Cardiac muscle cell (in vitro differentiated cells and primary cell): Measurements from ENCODE around the gene HUS1. TPM values are rescaled to one million over a fixed set of nuclear protein-coding genes. Genes with fewer than 3 reads are reported as not detected.

Experiments used
- DNase-seq, 2 donors: peaks; one replicate each; pipeline versions ENCODE4 v3.0.0 to v3.0.0-alpha.2; 2010 to 2017; ENCODE audit warnings: low read depth in 1 of 2, low spot score in 1 of 2
- H3K27ac ChIP-seq: fragments of 200-600 bp; sonication (generic); 2 replicates; pipeline ENCODE4 v1.5.1; 2016
- H3K27me3 ChIP-seq: fragments of 200-600 bp; sonication (generic); 2 replicates; pipeline ENCODE4 v1.6.0; 2016; ENCODE audit warnings: control low read depth
- H3K36me3 ChIP-seq: fragments of 200-600 bp; sonication (generic); 2 replicates; pipeline ENCODE4 v1.5.1; 2016; ENCODE audit warnings: control low read depth
- H3K4me1 ChIP-seq: fragments of 200-600 bp; sonication (generic); 2 replicates; pipeline ENCODE4 v1.8.1; 2017; ENCODE audit warnings: low read depth, mild to moderate bottlenecking, mixed run types
- H3K4me3 ChIP-seq: fragments of 200-600 bp; sonication (generic); 2 replicates; pipeline ENCODE4 v1.5.1; 2016; ENCODE audit warnings: mild to moderate bottlenecking
- H3K9me3 ChIP-seq: fragments of 200-600 bp; sonication (generic); 2 replicates; pipeline ENCODE4 v1.5.1; 2017; ENCODE audit warnings: low read depth, mild to moderate bottlenecking, control low read depth
- CTCF ChIP-seq: IDR thresholded peaks from 2 replicates; pipeline ENCODE4 v1.5.1; 2012; ENCODE audit warnings: low read depth, mild to moderate bottlenecking, low read length
- polyA plus RNA-seq: library from polyadenylated mRNA; unstranded; fragments of >200 nt; fragmentation: Nextera tagmentation; extraction: Ambion mirVana; gene quantifications from 2 replicates; pipeline ENCODE4 v1.2.1, GENCODE V29; 2016
- total RNA-seq: library from RNA; depleted of rRNA; stranded (reverse); fragments of >200 nt; gene quantifications from 2 replicates; pipeline ENCODE4 v1.2.3, GENCODE V29; 2016

Gene HUS1
- total and polyA plus RNA-seq, 2 experiments from 2014 or later: 19.6 to 37.4 TPM

GRCh38 chr7:47936323-47936722, 43.1 kb downstream of the HUS1 start:
- no peak overlapping the region for H3K27ac ChIP-seq
- no peak for TF ChIP-seq CTCF
- H3K9me3 ChIP-seq: no peaks in the 10 kb centered on the region
- no peak overlapping the region for H3K4me3 ChIP-seq
- H3K36me3 ChIP-seq: no peaks in the 10 kb centered on the region
- no peaks in the 10 kb centered on the region for H3K27me3 ChIP-seq
- peaks cover 9% of the 10 kb centered on the region for H3K4me1 ChIP-seq
- no peak for DNase-seq

GRCh38 chr7:47935336-47935735, 44.1 kb downstream of the HUS1 start:
- no peak for TF ChIP-seq CTCF

GRCh38 chr7:47934831-47935230, 44.6 kb downstream of the HUS1 start:
- Histone ChIP-seq H3K27ac (no peak overlapping the region), H3K4me1 (no peaks in the 10 kb centered on the region), H3K9me3 (no peaks in the 10 kb centered on the region), H3K4me3 (no peak overlapping the region), H3K27me3 (no peaks in the 10 kb centered on the region), H3K36me3 (no peaks in the 10 kb centered on the region)
- no peak for DNase-seq
- TF ChIP-seq CTCF: no peak

More at GRCh38 chr7:47935336-47935735, 44.1 kb downstream of the HUS1 start:
- Histone ChIP-seq H3K4me1 (peaks cover 3% of the 10 kb centered on the region), H3K27ac (no peak overlapping the region), H3K36me3 (no peaks in the 10 kb centered on the region), H3K27me3 (no peaks in the 10 kb centered on the region), H3K4me3 (no peak overlapping the region), H3K9me3 (no peaks in the 10 kb centered on the region)
- no peak for DNase-seq

- DNase-seq: no peak
- no peak overlapping the region for H3K4me3 ChIP-seq
- no peak overlapping the region for H3K27ac ChIP-seq
- no peak for TF ChIP-seq CTCF
- no peaks in the 10 kb centered on the region for H3K27me3 ChIP-seq
- no peaks in the 10 kb centered on the region for H3K9me3 ChIP-seq
- H3K4me1 ChIP-seq: no peaks in the 10 kb centered on the region
- no peaks in the 10 kb centered on the region for H3K36me3 ChIP-seq
Measured at GRCh38 chr7:47933215-47933614, 46.2 kb downstream of the HUS1 start.

GRCh38 chr7:47932466-47933037, 46.9 kb downstream of the HUS1 start:
- no peaks in the 10 kb centered on the region for H3K36me3 ChIP-seq
- no peaks in the 10 kb centered on the region for H3K9me3 ChIP-seq
- no peak overlapping the region for H3K27ac ChIP-seq
- no peak for DNase-seq
- no peaks in the 10 kb centered on the region for H3K27me3 ChIP-seq
- no peak overlapping the region for H3K4me3 ChIP-seq
- no peak for TF ChIP-seq CTCF
- no peaks in the 10 kb centered on the region for H3K4me1 ChIP-seq
